ENCODE data around the gene SVEP1. TPM values are rescaled to one million over a fixed set of nuclear protein-coding genes. Genes with fewer than 3 reads are reported as not detected.

Gene SVEP1
- total RNA-seq, 2 experiments from 2014 or later, result not detected

DNA sequence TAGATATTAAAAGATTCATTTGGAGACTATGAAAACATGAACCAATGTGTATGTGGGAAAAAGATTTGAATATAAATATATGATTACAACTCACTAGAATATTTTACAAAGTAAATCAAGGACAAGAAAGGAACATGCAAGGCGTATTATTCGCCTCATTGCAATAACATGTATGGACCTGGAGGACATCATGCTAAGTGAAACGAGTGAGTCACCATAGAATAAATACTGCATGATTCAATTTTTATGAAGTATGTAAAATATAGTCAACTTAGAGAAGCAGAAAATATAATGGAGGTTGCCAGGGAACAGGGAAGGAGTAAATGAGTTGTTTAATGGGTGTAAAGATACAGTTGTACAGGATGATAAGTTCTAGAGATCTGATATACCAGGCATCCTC lies 246.8 kb downstream of the SVEP1 start:
- CTCF ChIA-PET, result no interaction called here
- POLR2A ChIA-PET, result no interaction called here

DNA sequence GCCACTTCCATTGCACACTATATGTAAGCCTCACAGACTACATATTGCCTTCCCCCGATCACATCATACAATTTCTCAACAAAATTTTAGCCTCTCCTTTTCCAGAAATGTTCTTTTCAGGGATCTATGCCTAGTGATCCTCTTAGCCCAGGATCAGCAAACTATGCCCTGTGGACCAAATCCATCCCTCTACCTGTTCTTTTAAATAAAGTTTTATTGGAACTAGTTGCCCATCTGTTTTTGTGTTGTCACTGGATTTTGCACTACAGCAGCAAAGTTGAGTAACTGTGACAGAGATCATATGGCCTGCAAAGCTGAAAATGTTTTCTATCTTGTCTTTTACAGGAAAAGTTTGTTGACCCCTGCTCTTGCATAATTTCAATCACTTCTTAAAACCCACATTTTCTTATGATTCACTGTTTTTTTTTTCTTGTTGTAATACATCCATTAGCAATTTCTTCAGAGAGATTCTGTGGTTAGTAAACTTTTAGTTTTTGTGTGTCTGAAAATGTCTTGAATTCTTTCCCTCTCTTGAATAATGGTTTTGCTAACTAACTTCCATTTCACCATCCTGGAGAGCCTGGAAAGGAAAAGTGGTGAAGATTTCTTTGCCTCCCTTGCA lies 248.9 kb downstream of the SVEP1 start:
- ChIA-PET POLR2A (no interaction called here), CTCF (no interaction called here)

DNA sequence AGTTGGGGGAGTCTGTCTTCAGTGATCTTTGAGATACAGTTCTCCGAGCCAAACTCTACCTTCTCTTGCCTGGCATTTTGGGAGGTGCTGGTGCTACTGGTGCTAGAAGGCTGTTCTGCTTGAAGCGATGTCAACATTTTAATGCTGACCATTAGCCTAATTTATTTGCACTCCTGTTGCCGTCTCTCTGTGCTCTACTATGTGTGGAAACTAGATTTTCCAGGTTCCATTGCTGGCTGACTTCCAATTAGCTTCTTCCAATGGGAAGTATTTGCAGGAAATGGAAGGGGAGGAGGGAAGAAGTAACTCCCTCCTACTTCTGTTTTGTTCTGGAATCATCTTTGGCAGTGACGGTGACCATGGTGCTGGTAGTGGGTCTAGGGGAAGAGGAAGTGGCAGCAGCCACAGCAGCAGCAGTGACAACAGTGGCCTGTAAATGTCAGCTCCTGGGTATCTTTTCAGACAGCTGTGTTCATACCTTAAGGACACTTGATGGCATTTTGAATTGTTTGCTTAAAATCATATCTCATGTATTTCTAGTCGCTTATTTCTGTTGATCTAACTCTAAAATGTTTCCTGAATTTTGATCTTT lies 249.8 kb downstream of the SVEP1 start:
- CTCF ChIA-PET, result no interaction called here

DNA sequence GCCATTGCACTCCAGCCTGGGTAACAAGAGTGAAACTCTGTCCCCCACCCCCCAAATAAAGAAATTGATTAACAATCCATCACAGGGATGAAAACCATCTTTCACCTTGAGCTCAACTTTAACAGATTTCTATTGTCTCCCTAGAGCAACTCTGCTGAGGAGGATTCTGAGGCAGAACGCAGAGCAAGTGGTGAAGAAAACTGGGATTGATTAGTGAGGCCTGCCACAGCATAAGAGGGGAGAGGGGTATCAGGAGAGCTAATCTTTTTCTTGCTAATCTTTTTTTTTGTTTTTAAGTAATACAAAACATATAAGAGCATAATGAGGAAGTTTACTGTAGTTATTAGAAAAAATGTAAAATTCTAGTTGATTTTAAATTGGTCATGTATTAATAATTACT lies 250.8 kb downstream of the SVEP1 start:
- ChIA-PET POLR2A (no interaction called here), CTCF (no interaction called here)

More for the DNA sequence above, 249.8 kb downstream of the SVEP1 start:
- POLR2A ChIA-PET, result no interaction called here

DNA sequence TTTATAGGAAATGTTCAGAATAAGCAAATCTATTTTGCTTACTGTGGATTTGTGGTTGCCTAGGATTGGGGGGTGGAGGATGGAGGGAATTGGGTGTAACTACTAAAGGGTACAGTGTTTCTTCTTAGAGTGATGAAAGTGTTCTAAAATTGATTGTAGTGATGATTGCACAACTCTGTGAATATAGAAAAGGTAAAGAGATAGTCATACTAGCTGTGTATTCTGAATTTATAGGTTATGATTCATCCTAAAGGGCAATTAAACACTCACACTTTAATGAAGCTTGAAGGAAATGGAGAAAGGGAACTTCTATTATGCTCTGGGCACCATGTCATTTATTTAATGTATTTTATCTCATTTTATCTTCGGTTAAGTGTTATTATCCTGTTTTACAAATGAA lies 251.8 kb downstream of the SVEP1 start:
- ChIA-PET POLR2A (no interaction called here), CTCF (no interaction called here)

DNA sequence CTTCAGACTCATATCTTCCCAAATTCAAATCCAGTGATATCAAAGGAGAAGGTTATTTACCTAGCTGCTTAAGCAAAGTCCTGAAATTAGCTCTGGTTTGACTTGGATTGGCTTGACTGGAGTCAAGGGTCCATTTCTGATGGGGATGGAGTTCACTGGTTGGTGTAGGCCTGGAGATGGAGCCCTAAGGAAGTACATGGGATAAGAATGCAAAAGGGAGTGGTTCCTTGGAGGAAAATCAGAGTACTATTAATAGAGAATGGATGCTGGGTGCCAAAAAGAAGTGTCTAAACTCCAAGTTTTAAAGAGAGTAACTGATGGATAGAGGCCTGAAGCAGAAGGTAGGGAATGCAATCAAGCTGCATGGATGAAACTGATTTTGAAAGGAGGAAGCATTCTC lies 255.7 kb downstream of the SVEP1 start:
- POLR2A ChIA-PET, result no interaction called here
- CTCF ChIA-PET, result no interaction called here

DNA sequence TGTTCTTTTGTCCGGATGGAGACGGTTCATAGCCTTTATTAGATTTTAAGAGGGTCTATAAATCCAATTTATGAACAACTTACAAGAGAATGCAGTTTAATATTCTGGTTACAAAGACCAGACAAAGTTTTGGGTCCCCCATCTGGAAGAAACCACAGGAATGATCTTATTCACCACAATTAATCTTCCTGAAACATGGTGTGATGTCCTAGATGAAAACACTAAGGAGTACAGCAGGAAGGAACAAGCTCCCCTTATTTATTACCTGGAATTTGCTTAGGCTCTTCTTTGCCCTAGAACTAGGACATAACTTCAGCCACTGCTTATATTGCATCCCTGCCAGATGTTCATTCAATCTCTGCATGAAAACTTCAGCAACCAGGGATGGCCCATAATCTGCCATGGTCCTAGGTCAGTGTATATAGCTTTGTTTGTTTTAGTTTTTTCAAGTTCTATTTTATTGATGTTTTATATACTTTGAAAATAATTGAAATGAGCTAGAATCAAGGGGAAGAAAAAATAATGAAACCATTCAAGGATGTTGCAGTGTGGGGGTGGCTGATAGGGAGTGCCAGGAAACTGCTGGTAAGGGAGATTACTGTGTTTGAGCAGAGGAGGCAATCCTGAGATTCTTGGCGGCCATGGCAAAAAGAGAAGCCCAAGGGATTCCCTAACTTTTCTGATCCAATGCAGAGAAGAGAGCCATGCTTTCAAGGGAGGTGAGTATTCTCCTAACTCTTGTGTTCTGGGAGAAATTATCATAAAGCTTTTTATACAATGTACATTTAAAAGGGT lies 258.7 kb downstream of the SVEP1 start:
- POLR2A ChIA-PET, result no interaction called here

DNA sequence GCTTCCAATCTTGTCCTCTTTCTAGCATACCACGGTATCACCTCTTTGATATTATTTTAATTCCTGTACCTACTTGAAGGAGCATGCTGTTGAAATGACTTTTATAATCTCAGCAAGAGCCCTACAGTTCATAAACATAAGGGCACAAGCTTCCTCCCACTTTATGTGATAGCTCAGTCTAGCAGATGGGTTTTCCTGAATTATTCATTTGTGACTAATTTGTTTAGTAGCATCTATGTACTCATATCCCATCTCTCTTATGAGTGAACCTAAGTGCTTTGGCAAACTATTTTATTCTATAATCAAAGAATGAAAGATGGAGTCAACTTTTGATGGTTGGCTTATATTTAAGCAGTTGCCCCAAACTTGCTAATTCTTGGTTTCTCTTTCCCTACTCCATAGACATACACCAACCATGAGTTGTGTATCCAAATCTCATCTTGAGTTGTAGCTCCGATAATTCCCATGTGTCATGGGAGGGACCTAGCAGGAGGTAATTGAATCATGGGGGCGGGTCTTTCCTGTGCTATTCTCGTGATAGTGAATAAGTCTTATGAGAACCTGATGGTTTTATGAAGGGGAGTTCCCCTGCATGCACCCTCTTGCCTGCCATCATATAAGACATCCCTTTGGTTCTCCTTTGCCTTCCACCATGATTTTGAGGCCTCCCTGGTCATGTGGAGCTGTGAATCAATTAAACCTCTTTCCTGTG lies 259.6 kb downstream of the SVEP1 start:
- POLR2A ChIA-PET, result no interaction called here

More for the DNA sequence above, 258.7 kb downstream of the SVEP1 start:
- CTCF ChIA-PET, result no interaction called here

DNA sequence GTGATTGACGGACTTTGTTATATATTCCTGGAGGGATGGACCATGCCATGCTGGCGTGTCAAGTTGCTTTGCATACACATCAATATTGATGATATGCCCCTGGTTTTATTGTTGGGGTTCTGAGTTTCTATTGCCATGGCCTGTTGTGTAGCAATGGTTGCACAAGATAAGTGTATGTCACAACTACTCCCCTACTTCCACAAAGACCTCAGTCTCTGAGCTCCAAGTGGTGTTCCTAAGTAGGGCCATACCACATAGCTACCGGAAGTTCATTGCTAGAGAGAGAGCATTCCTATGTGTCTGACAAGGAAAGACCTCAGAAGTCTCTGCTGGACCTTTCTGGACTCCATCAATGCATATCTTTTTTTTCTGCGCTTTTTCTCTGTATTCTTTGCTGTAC lies 261.6 kb downstream of the SVEP1 start:
- ChIA-PET POLR2A (no interaction called here), CTCF (no interaction called here)

More for the DNA sequence above, 259.6 kb downstream of the SVEP1 start:
- CTCF ChIA-PET, result no interaction called here

DNA sequence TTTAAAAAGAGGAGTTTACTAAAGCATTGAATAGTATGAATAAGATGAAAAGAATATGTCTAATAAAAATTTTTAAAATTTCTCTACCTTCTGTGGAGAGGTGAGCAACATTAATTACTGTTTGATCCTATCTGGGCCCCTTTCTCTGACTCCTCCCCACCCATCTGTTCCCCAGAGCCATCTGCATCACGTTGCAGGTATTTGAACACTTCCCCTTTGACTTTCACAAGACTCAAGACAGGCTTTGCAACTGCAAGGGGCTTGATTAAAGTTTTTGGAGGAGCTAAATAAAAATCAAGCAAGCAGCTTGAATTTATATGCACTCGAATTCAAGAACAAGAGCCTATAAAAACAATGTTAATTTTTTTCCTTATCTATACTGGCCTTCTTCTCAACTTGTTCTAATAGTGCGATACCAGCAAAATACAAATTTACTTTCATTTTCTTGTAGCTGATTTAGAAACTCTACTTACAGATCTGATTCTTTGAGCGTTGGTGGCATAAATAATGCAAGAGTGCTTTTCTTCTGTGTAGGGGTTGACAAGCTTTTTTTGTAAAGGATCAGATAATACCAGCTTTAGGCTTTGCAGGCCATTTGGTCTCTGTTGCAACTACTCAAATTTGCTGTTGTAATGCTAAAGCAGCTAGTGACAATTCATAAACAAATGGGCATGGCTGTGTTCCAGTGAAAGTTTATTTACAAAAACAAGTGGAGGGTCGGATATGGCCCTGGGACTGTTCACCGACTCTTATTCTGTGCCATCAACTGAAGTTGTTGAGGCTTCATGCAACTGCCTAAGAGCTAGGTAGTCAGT lies 263.1 kb downstream of the SVEP1 start:
- POLR2A ChIA-PET, result no interaction called here
- CTCF ChIA-PET, result no interaction called here

Other genes starting within 250 kb of the SVEP1 start
- gene TXNDC8, start 241.9 kb downstream of the SVEP1 start, total RNA-seq, result not detected
- gene MUSK, start 89.0 kb upstream of the SVEP1 start, total RNA-seq, result not detected